ENCODE data around the gene SELENOF.
"Not testable (repeated sequence)": the region's sequence is repeated elsewhere in the genome, so short reads cannot be mapped to it uniquely, and the experiment has no call there.

The SELENOF gene

GRCh38 chr1:86922445-86922844 lies 8.5 kb upstream of the SELENOF start:
- no peak overlapping the region for H3K4me3 ChIP-seq (ENCODE audit: low read depth, low read length)

- no peak overlapping the region for H3K4me3 ChIP-seq (ENCODE audit: low read depth, low read length)
These were observed 2.8 kb upstream of the SELENOF start for GRCh38 chr1:86916752-86917151.

- H3K4me3 ChIP-seq (ENCODE audit: low read depth, low read length), result peak overlapping the region; percentile 90
These were observed 1.9 kb upstream of the SELENOF start for GRCh38 chr1:86915737-86916235.

- peak overlapping the region; percentile 90 for H3K4me3 ChIP-seq (ENCODE audit: low read depth, low read length)
These were observed 1.2 kb upstream of the SELENOF start for GRCh38 chr1:86914998-86915736.

GRCh38 chr1:86914601-86914997 lies 673 bp upstream of the SELENOF start, which contains the start of gene HS2ST1:
TSS of gene HS2ST1 (plus strand) at chr1:86914635.
- peak within 1 kb of the TSS; percentile 100 for H3K4me3 ChIP-seq (ENCODE audit: low read depth, low read length)

- H3K4me3 ChIP-seq (ENCODE audit: low read depth, low read length), result peak overlapping the region; percentile 100
These were observed 479 bp downstream of the SELENOF start for GRCh38 chr1:86913399-86913895.

GRCh38 chr1:86912281-86912900 lies 1.5 kb downstream of the SELENOF start:
- H3K4me3 ChIP-seq (ENCODE audit: low read depth, low read length), result peak overlapping the region; percentile 100

GRCh38 chr1:86906419-86906818 lies 7.5 kb downstream of the SELENOF start:
- no peak overlapping the region for H3K4me3 ChIP-seq (ENCODE audit: low read depth, low read length)

GRCh38 chr1:86905875-86906274 lies 8.1 kb downstream of the SELENOF start:
- H3K4me3 ChIP-seq (ENCODE audit: low read depth, low read length), result no peak overlapping the region

- not testable (repeated sequence) for H3K4me3 ChIP-seq (ENCODE audit: low read depth, low read length)
These were observed 14.5 kb downstream of the SELENOF start for GRCh38 chr1:86899401-86899800.

GRCh38 chr1:86888327-86888726 lies 25.6 kb downstream of the SELENOF start:
- H3K4me3 ChIP-seq (ENCODE audit: low read depth, low read length), result no peak overlapping the region

- H3K4me3 ChIP-seq (ENCODE audit: low read depth, low read length), result no peak overlapping the region
These were observed 26.3 kb downstream of the SELENOF start for GRCh38 chr1:86887479-86888162.

- no peak overlapping the region for H3K4me3 ChIP-seq (ENCODE audit: low read depth, low read length)
These were observed 38.2 kb downstream of the SELENOF start for GRCh38 chr1:86875722-86876121.

- no peak overlapping the region for H3K4me3 ChIP-seq (ENCODE audit: low read depth, low read length)
These were observed 41.8 kb downstream of the SELENOF start for GRCh38 chr1:86872086-86872485.

- H3K4me3 ChIP-seq (ENCODE audit: low read depth, low read length), result no peak overlapping the region
These were observed 42.9 kb downstream of the SELENOF start for GRCh38 chr1:86871001-86871400.

- no peak overlapping the region for H3K4me3 ChIP-seq (ENCODE audit: low read depth, low read length)
These were observed 45.4 kb downstream of the SELENOF start for GRCh38 chr1:86868477-86868876.

- not testable (repeated sequence) for H3K4me3 ChIP-seq (ENCODE audit: low read depth, low read length)
These were observed 46.6 kb downstream of the SELENOF start for GRCh38 chr1:86867278-86867677.

- H3K4me3 ChIP-seq (ENCODE audit: low read depth, low read length), result no peak overlapping the region
These were observed 47.3 kb downstream of the SELENOF start for GRCh38 chr1:86866665-86867064.

GRCh38 chr1:86865973-86866637 lies 47.8 kb downstream of the SELENOF start:
- no peak overlapping the region for H3K4me3 ChIP-seq (ENCODE audit: low read depth, low read length)

- no peak overlapping the region for H3K4me3 ChIP-seq (ENCODE audit: low read depth, low read length)
These were observed 51.0 kb downstream of the SELENOF start for GRCh38 chr1:86862920-86863319.

GRCh38 chr1:86861424-86861823 lies 52.5 kb downstream of the SELENOF start:
- H3K4me3 ChIP-seq (ENCODE audit: low read depth, low read length), result no peak overlapping the region
